OCI-LY1 (cell line): ENCODE results near the gene LAMC3.
A peak's percentile ranks its signal among the peaks of the same experiment; 100 is the strongest.

Source experiments
- H2AFZ ChIP-seq: fragments of 200-600 bp; sonication (generic), shearing (Covaris generic); 2 replicates; pipeline ENCODE4 v1.6.0; 2014; ENCODE audit warnings: antibody characterized with exemption, mild to moderate bottlenecking, low read length
- H3F3A ChIP-seq: fragments of 200-600 bp; sonication (generic), shearing (Covaris generic); 2 replicates; pipeline ENCODE4 v1.6.0; 2014; ENCODE audit warnings: mild to moderate bottlenecking, antibody characterized with exemption, low read length, moderate library complexity; ENCODE audit not compliant: insufficient read depth
- H3K27ac ChIP-seq: fragments of 200-600 bp; sonication (generic); 2 replicates; pipeline ENCODE4 v1.5.1; 2014; ENCODE audit warnings: low read length, mixed run types, mild to moderate bottlenecking, low read depth; ENCODE audit not compliant: poor library complexity, severe bottlenecking
- H3K27me3 ChIP-seq: fragments of 200-600 bp; sonication (generic); 2 replicates; pipeline ENCODE4 v1.6.0; 2014; ENCODE audit warnings: antibody characterized with exemption, mild to moderate bottlenecking, low read length, moderate library complexity; ENCODE audit not compliant: insufficient read depth
- H3K36me3 ChIP-seq: fragments of 200-600 bp; sonication (generic); 2 replicates; pipeline ENCODE4 v1.6.1; 2014; ENCODE audit warnings: mild to moderate bottlenecking, antibody characterized with exemption, low read length, moderate library complexity, mixed read lengths; ENCODE audit not compliant: insufficient read depth
- H3K4me1 ChIP-seq: fragments of 200-600 bp; sonication (generic); 2 replicates; pipeline ENCODE4 v1.5.1; 2014; ENCODE audit warnings: mild to moderate bottlenecking, low read length, moderate library complexity; ENCODE audit not compliant: insufficient read depth, severe bottlenecking
- H3K4me2 ChIP-seq: fragments of 200-600 bp; sonication (generic), shearing (Covaris generic); 2 replicates; pipeline ENCODE4 v1.6.1; 2014; ENCODE audit warnings: low read length
- H3K4me3 ChIP-seq: fragments of 200-600 bp; sonication (generic); 2 replicates; pipeline ENCODE4 v1.5.1; 2014; ENCODE audit warnings: low read length, low read depth, mild to moderate bottlenecking, mixed read lengths; ENCODE audit not compliant: poor library complexity, severe bottlenecking
- H3K79me2 ChIP-seq: fragments of 200-600 bp; shearing (Covaris generic); 2 replicates; pipeline ENCODE4 v1.6.1; 2016; ENCODE audit warnings: mixed run types, low read length, mixed read lengths; ENCODE audit not compliant: insufficient read depth
- H3K9ac ChIP-seq: fragments of 200-600 bp; sonication (generic), shearing (Covaris generic); 2 replicates; pipeline ENCODE4 v1.6.1; 2014; ENCODE audit warnings: mild to moderate bottlenecking, low read length, mixed read lengths
- H3K9me2 ChIP-seq: fragments of 200-600 bp; sonication (generic), shearing (Covaris generic); 2 replicates; pipeline ENCODE4 v1.6.1; 2014; ENCODE audit warnings: low read depth, mild to moderate bottlenecking, low read length, mixed read lengths
- H3K9me3 ChIP-seq: fragments of 200-600 bp; shearing (Covaris generic); 2 replicates; pipeline ENCODE4 v1.6.1; 2014; ENCODE audit warnings: low read length, mixed read lengths
- H4K20me1 ChIP-seq: fragments of 200-600 bp; sonication (generic), shearing (Covaris generic); 2 replicates; pipeline ENCODE4 v1.6.0; 2016; ENCODE audit warnings: mild to moderate bottlenecking, low read length; ENCODE audit not compliant: insufficient read depth
- EZH2 ChIP-seq: fragments of 200-600 bp; sonication (generic), shearing (Covaris generic); IDR thresholded peaks from 2 replicates; pipeline ENCODE4 v1.8.0; 2017; ENCODE audit warnings: borderline replicate concordance, mixed run types, mild to moderate bottlenecking, antibody characterized with exemption, low read length, moderate library complexity, mixed read lengths
- TF ChIP-seq, protein P1 (sequence below): fragments of 200-600 bp; sonication (generic), shearing (Covaris generic); IDR thresholded peaks from 2 replicates; pipeline ENCODE4 v1.5.1; 2017; ENCODE audit warnings: mild to moderate bottlenecking, antibody characterized with exemption, low read length, moderate library complexity, mixed read lengths

Gene LAMC3

DNA sequence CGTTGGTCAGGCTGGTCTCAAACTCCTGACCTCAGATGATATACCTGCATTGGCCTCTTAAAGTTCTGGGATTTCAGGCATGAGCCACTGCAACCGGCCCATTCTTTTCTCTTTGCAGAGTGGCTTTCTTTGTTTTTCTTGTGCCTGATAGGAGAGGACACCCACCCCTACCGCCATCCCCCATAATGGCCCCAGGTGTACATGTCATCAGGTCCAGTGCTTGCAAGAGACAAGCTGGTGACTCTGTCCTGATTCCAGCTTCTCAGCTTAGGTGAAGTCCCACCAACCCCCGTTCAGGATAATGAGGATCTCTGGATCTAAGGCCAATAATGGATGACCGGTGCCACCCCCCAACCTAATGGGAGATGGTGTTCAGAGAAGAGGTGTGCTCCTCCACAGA, 85.0 kb downstream of the LAMC3 start:
- Histone ChIP-seq H3K27ac (no peak overlapping the region), H3F3A (no peaks in the 10 kb centered on the region), H3K9me3 (no peaks in the 10 kb centered on the region), H3K4me3 (no peak overlapping the region), H3K4me1 (peaks cover 3% of the 10 kb centered on the region), H3K4me2 (no peak overlapping the region), H3K9me2 (no peaks in the 10 kb centered on the region), H3K36me3 (no peaks in the 10 kb centered on the region), H2AFZ (no peak overlapping the region), H3K9ac (no peak overlapping the region), H3K79me2 (no peaks in the 10 kb centered on the region), H4K20me1 (no peaks in the 10 kb centered on the region), H3K27me3 (peaks cover 4% of the 10 kb centered on the region; the same call in 1 of the 2 replicates)
- no peak for TF ChIP-seq EZH2
- TF ChIP-seq, protein P1, sequence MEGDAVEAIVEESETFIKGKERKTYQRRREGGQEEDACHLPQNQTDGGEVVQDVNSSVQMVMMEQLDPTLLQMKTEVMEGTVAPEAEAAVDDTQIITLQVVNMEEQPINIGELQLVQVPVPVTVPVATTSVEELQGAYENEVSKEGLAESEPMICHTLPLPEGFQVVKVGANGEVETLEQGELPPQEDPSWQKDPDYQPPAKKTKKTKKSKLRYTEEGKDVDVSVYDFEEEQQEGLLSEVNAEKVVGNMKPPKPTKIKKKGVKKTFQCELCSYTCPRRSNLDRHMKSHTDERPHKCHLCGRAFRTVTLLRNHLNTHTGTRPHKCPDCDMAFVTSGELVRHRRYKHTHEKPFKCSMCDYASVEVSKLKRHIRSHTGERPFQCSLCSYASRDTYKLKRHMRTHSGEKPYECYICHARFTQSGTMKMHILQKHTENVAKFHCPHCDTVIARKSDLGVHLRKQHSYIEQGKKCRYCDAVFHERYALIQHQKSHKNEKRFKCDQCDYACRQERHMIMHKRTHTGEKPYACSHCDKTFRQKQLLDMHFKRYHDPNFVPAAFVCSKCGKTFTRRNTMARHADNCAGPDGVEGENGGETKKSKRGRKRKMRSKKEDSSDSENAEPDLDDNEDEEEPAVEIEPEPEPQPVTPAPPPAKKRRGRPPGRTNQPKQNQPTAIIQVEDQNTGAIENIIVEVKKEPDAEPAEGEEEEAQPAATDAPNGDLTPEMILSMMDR = no peak

DNA sequence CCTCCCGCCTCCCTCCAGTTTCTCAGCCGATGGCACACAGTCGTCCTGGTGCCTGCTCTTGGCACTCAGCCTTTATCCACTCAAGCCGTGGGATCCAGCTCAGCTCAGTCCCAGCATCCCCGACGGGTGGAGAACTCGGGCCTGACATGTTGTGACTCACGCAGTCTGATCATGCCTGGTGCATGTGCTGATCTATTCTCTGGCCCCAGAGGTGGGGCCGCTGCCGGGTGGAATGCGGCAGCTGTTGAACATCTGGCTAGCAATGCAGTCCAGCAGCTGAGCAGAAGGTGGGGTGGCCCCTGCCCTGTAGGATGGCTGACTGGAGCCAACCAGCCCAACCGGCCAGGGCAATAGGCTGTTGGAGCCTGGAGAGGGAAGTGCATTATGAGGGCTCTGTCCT, 85.6 kb downstream of the LAMC3 start:
- Histone ChIP-seq H3K27ac (no peak overlapping the region), H3K4me1 (peaks cover 3% of the 10 kb centered on the region), H4K20me1 (no peaks in the 10 kb centered on the region), H3K4me3 (no peak overlapping the region), H2AFZ (no peak overlapping the region), H3K79me2 (no peaks in the 10 kb centered on the region), H3K9me3 (no peaks in the 10 kb centered on the region), H3K4me2 (no peak overlapping the region), H3K27me3 (peaks cover 4% of the 10 kb centered on the region; the same call in 1 of the 2 replicates), H3K9me2 (no peaks in the 10 kb centered on the region), H3F3A (no peaks in the 10 kb centered on the region), H3K36me3 (no peaks in the 10 kb centered on the region), H3K9ac (no peak overlapping the region)
- no peak for TF ChIP-seq EZH2
- TF ChIP-seq, protein P1 = no peak

DNA sequence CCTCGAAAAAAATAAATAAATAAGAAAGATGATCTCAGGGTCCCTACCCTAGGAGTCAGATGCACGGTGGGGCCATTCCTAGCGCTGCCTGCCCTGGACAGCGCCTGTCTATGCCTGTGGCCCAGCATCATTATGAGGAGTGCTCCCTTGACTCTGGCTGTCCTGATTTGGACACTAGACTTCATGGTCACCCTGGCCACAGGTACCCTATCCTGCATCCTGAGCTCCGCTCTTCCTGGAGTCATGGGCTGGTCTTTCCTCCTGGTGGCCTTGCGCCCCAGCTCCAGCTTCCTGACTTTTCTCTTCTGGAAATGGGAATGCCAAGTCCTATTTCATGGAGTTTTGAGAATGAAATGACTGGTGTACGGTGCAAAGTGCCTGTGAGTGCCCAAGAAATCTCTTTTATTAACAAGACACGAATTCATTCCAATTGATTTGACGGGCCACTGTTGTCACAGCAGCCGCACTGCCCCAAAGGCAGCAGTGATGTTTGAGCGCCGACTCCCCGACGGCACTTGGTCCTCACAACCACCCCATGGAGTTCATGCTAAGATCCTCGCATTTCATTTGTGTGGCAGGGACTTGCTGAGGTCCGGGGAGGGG, 86.8 kb downstream of the LAMC3 start:
- peak overlapping the region; percentile 48; the same call in 1 of the 2 replicates for H3K4me2 ChIP-seq
- H3K4me3 ChIP-seq = peak overlapping the region; percentile 19
- H3K36me3 ChIP-seq = no peaks in the 10 kb centered on the region
- peaks cover 3% of the 10 kb centered on the region for H3K4me1 ChIP-seq
- no peaks in the 10 kb centered on the region for H3K79me2 ChIP-seq
- H4K20me1 ChIP-seq = no peaks in the 10 kb centered on the region
- no peaks in the 10 kb centered on the region for H3K9me2 ChIP-seq
- no peak overlapping the region for H3K27ac ChIP-seq
- no peaks in the 10 kb centered on the region for H3K9me3 ChIP-seq
- TF ChIP-seq, protein P1 = no peak
- TF ChIP-seq EZH2 = no peak
- H3K9ac ChIP-seq = no peak overlapping the region
- H3K27me3 ChIP-seq = peaks cover 4% of the 10 kb centered on the region; the same call in 1 of the 2 replicates
- H2AFZ ChIP-seq = no peak overlapping the region
- H3F3A ChIP-seq = no peaks in the 10 kb centered on the region
